ENCODE data around the gene GLYAT.

Gene GLYAT

GRCh38 chr11:58734681-58735490, 3.1 kb upstream of the GLYAT start:
- Histone ChIP-seq H3K4me3 (ENCODE audit: low read length) (no peak overlapping the region), H3K4me2 (ENCODE audit: low read length) (no peak overlapping the region), H3K27ac (ENCODE audit: low read depth, low read length) (no peak overlapping the region), H3K9me2 (replicated peaks; ENCODE audit: control insufficient read depth, low read length) (no peaks in the 10 kb centered on the region), H3K9me3 (ENCODE audit: control insufficient read depth, insufficient read depth, low read length) (no peaks in the 10 kb centered on the region), H3K27me3 (ENCODE audit: control insufficient read depth, low read length) (peaks cover 4% of the 10 kb centered on the region; the same call in 1 of the 2 replicates), H3F3A (ENCODE audit: control insufficient read depth, insufficient read depth) (no peaks in the 10 kb centered on the region), H3K36me3 (ENCODE audit: control insufficient read depth, low read length) (no peaks in the 10 kb centered on the region), H3K79me2 (ENCODE audit: control insufficient read depth, low read length) (no peaks in the 10 kb centered on the region), H3K4me1 (ENCODE audit: control insufficient read depth, low read length) (no peaks in the 10 kb centered on the region), H4K20me1 (ENCODE audit: control insufficient read depth, insufficient read depth, low read depth, low read length) (no peaks in the 10 kb centered on the region)
- TF ChIP-seq CTCF (IDR thresholded peaks at IDR 0.05; ENCODE audit: low read depth, low read length, poor library complexity, severe bottlenecking) (no peak), EZH2phosphoT487 (IDR thresholded peaks at IDR 0.05; ENCODE audit: borderline replicate concordance, low read length) (no peak)

- H3K4me2 ChIP-seq (ENCODE audit: low read length) = no peak overlapping the region
- TF ChIP-seq CTCF (IDR thresholded peaks at IDR 0.05; ENCODE audit: low read depth, low read length, poor library complexity, severe bottlenecking) = no peak
- TF ChIP-seq EZH2phosphoT487 (IDR thresholded peaks at IDR 0.05; ENCODE audit: borderline replicate concordance, low read length) = no peak
- no peaks in the 10 kb centered on the region for H3K36me3 ChIP-seq (ENCODE audit: control insufficient read depth, low read length)
- peaks cover 4% of the 10 kb centered on the region; the same call in 1 of the 2 replicates for H3K4me1 ChIP-seq (ENCODE audit: control insufficient read depth, low read length)
- H3K9me2 ChIP-seq (replicated peaks; ENCODE audit: control insufficient read depth, low read length) = no peaks in the 10 kb centered on the region
- H3K4me3 ChIP-seq (ENCODE audit: low read length) = no peak overlapping the region
- peaks cover 4% of the 10 kb centered on the region; the same call in 1 of the 2 replicates for H3K27me3 ChIP-seq (ENCODE audit: control insufficient read depth, low read length)
- H3K27ac ChIP-seq (ENCODE audit: low read depth, low read length) = no peak overlapping the region
- H3F3A ChIP-seq (ENCODE audit: control insufficient read depth, insufficient read depth) = no peaks in the 10 kb centered on the region
- H3K79me2 ChIP-seq (ENCODE audit: control insufficient read depth, low read length) = no peaks in the 10 kb centered on the region
- H4K20me1 ChIP-seq (ENCODE audit: control insufficient read depth, insufficient read depth, low read depth, low read length) = no peaks in the 10 kb centered on the region
- H3K9me3 ChIP-seq (ENCODE audit: control insufficient read depth, insufficient read depth, low read length) = no peaks in the 10 kb centered on the region
Measured at GRCh38 chr11:58730507-58731089, 1.1 kb downstream of the GLYAT start.

GRCh38 chr11:58727415-58727797, 4.3 kb downstream of the GLYAT start:
- Histone ChIP-seq H3K36me3 (ENCODE audit: control insufficient read depth, low read length) (no peaks in the 10 kb centered on the region), H3K4me2 (ENCODE audit: low read length) (no peak overlapping the region), H3K4me1 (ENCODE audit: control insufficient read depth, low read length) (peaks cover 4% of the 10 kb centered on the region; the same call in 1 of the 2 replicates), H3K27me3 (ENCODE audit: control insufficient read depth, low read length) (no peaks in the 10 kb centered on the region), H3F3A (ENCODE audit: control insufficient read depth, insufficient read depth) (no peaks in the 10 kb centered on the region), H3K79me2 (ENCODE audit: control insufficient read depth, low read length) (no peaks in the 10 kb centered on the region), H3K27ac (ENCODE audit: low read depth, low read length) (no peak overlapping the region), H4K20me1 (ENCODE audit: control insufficient read depth, insufficient read depth, low read depth, low read length) (no peaks in the 10 kb centered on the region), H3K9me2 (replicated peaks; ENCODE audit: control insufficient read depth, low read length) (no peaks in the 10 kb centered on the region), H3K9me3 (ENCODE audit: control insufficient read depth, insufficient read depth, low read length) (no peaks in the 10 kb centered on the region), H3K4me3 (ENCODE audit: low read length) (no peak overlapping the region)
- no peak for TF ChIP-seq EZH2phosphoT487 (IDR thresholded peaks at IDR 0.05; ENCODE audit: borderline replicate concordance, low read length)
- TF ChIP-seq CTCF (IDR thresholded peaks at IDR 0.05; ENCODE audit: low read depth, low read length, poor library complexity, severe bottlenecking) = no peak

All from DOHH2 (cell line).